ENCODE results near the gene KCNIP4.

The KCNIP4 gene

DNA sequence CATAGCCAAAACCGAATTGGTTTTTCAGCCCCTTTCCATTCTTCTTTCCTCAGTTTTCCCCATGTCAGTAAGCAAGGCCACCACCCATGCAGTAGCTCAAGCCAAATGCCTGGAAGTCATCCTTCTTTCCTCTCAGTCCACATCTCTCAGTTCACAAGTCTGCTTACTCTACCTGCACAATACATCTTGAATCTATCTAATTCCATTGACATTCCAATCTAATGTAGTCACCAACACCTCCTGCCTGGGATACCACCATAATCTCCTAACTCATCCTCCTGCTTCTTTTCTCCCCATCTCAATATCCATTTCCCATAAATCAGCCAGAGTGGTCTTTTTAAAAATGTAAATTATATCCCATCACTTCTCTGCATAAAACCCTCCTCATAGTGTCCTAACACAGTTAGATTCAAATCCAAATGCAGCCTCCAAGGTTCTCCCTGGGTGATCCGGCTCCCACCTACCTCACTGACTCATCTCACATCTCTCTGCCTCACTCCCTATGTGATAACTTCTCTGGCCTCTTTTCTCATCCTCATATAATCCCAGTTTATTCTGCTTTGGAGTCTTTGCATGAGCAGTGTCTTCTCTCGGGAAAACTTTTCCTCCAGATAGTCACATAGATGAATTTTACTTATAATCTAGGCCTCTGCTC, 26.9 kb downstream of the KCNIP4 start:
- TF ChIP-seq, protein P1, sequence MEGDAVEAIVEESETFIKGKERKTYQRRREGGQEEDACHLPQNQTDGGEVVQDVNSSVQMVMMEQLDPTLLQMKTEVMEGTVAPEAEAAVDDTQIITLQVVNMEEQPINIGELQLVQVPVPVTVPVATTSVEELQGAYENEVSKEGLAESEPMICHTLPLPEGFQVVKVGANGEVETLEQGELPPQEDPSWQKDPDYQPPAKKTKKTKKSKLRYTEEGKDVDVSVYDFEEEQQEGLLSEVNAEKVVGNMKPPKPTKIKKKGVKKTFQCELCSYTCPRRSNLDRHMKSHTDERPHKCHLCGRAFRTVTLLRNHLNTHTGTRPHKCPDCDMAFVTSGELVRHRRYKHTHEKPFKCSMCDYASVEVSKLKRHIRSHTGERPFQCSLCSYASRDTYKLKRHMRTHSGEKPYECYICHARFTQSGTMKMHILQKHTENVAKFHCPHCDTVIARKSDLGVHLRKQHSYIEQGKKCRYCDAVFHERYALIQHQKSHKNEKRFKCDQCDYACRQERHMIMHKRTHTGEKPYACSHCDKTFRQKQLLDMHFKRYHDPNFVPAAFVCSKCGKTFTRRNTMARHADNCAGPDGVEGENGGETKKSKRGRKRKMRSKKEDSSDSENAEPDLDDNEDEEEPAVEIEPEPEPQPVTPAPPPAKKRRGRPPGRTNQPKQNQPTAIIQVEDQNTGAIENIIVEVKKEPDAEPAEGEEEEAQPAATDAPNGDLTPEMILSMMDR (IDR thresholded peaks at IDR 0.05; ENCODE audit: control insufficient read depth, insufficient read depth, low read depth, low read length, missing control alignments): no peak
- H3K4me3 ChIP-seq (ENCODE audit: control insufficient read depth, low read depth, low read length): no peak overlapping the region
- DNase-seq (ENCODE audit: low read depth): no peak

DNA sequence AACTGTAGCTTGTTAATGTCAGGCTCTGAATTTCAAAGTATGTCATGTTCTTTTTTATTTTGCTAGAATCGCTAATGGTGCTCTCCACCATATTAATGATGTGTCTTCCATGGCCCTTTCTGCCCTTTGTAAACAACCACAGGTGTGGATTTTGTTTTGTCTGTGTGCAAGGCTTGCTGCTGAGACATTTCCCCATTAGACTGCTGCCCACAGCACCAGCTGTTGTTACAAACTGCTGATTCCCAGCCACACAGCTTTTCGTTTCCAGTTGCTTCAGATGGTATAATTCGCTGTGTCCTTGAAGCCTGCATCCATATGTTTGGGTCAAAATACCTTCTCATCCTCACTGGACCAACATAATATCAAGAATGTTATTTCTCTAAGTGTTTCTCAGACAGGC, 32.8 kb downstream of the KCNIP4 start:
- TF ChIP-seq, protein P1 (IDR thresholded peaks at IDR 0.05; ENCODE audit: control insufficient read depth, insufficient read depth, low read depth, low read length, missing control alignments): no peak
- no peak overlapping the region for H3K4me3 ChIP-seq (ENCODE audit: control insufficient read depth, low read depth, low read length)
- DNase-seq (ENCODE audit: low read depth): no peak

DNA sequence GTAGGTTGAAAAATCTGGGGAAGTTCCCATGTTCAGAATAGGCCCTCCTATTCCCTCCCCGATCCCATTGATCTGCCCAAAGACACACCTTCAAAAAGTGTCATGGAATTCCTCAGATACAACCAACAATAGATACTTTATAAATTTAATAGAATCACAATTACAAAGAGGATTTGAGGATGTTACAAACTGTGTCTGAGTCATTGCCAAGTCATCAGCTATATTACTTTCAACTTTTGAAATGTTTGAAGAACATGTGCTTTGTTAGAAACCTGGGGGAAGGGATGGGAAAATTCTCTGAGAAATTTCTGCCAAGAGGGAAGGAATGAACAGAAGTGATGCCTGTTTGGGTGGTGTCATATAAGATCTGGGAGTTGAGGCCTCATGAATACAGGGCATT, 46.7 kb downstream of the KCNIP4 start:
- no peak overlapping the region for H3K4me3 ChIP-seq (ENCODE audit: control insufficient read depth, low read depth, low read length)
- TF ChIP-seq, protein P1 (IDR thresholded peaks at IDR 0.05; ENCODE audit: control insufficient read depth, insufficient read depth, low read depth, low read length, missing control alignments): no peak
- DNase-seq (ENCODE audit: low read depth): peak; percentile 21

DNA sequence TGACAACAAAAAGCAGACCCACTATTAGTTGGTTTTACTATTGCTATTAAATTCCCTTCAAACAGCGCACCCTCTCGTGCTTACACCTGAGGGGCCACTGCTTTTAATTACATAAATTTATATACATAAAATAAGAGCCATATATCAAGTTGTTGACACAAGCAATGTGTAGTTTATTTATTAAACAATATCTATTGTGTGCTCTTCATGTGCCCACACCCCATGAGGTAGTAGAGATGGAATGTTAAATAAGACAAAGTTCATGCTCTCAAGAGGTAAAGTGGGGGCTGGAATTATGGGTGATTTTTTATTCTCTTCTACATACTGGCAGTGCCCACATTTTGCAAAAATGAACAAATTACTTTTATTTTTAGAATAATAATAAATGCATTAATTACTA, 47.3 kb downstream of the KCNIP4 start:
- TF ChIP-seq, protein P1 (IDR thresholded peaks at IDR 0.05; ENCODE audit: control insufficient read depth, insufficient read depth, low read depth, low read length, missing control alignments): no peak
- no peak for DNase-seq (ENCODE audit: low read depth)
- no peak overlapping the region for H3K4me3 ChIP-seq (ENCODE audit: control insufficient read depth, low read depth, low read length)

DNA sequence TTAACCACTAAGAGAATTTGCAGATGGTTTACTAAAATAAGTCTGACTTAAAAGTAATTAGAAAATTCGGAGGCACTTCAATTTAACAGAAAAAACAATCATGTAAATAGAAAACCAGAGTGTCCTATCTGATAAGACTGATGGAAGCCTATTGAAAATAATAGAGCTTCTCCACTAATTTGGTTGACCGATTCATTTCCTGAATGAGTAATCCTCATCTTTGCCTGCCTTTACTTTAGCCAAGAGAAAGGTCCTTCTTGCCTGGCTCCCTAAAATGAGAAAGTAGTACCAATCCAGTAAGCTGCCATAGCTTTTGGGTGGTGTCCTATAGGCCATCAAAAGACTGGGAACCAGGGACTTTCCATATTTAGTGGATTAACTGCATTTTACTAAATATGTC, 48.4 kb downstream of the KCNIP4 start:
- no peak for DNase-seq (ENCODE audit: low read depth)
- TF ChIP-seq, protein P1 (IDR thresholded peaks at IDR 0.05; ENCODE audit: control insufficient read depth, insufficient read depth, low read depth, low read length, missing control alignments): no peak
- no peak overlapping the region for H3K4me3 ChIP-seq (ENCODE audit: control insufficient read depth, low read depth, low read length)

DNA sequence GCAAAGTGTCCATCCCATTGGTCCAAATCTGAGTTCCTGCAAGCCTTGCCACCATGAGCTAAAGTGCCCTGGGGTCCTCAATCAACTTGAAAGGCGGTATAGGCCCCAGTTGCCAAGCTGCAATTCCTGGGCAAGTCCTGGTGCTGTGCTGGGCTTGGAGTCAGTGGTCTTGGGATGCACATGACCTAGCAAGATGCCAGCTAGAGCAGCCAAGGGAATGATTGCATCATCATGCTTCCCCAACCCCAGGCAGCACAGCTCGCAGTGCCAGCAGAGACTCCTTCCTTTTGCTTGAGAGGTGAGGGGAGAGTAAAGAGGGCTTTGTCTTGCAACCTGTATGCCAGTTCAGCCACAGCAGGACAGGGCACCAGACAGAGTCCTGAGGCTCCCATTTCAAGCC, 50.5 kb downstream of the KCNIP4 start:
- no peak for DNase-seq (ENCODE audit: low read depth)
- TF ChIP-seq, protein P1 (IDR thresholded peaks at IDR 0.05; ENCODE audit: control insufficient read depth, insufficient read depth, low read depth, low read length, missing control alignments): no peak
- no peak overlapping the region for H3K4me3 ChIP-seq (ENCODE audit: control insufficient read depth, low read depth, low read length)

Data from AG09309 (cell line).